SK-N-SH treated with all-trans-retinoic acid at 6 μM for 48 hours (cell line): ENCODE data around the gene PSMF1.

Source experiments
- BACH2 ChIP-seq: fragments of 250-450 bp; sonication (Bioruptor Pico); IDR thresholded peaks from 2 replicates; pipeline ENCODE4 v1.9.0; 2021; ENCODE audit warnings: mild to moderate bottlenecking, borderline replicate concordance
- GLIS3 ChIP-seq: fragments of 250-450 bp; sonication (Bioruptor Pico); IDR thresholded peaks from 2 replicates; pipeline ENCODE4 v1.5.0; 2020; ENCODE audit warnings: mild to moderate bottlenecking, moderate library complexity
- OSR1 ChIP-seq: fragments of 250-450 bp; sonication (Bioruptor Pico); IDR thresholded peaks from 2 replicates; pipeline ENCODE4 v1.8.0; 2022; ENCODE audit warnings: moderate library complexity, mild to moderate bottlenecking, inconsistent platforms
- TCF4 ChIP-seq: fragments of 250-450 bp; sonication (Bioruptor Pico); IDR thresholded peaks from 2 replicates; pipeline ENCODE4 v1.8.0; 2021; ENCODE audit warnings: mild to moderate bottlenecking, moderate library complexity, borderline replicate concordance
- TOX ChIP-seq: fragments of 250-450 bp; sonication (Bioruptor Pico); IDR thresholded peaks from 2 replicates; pipeline ENCODE4 v1.8.0; 2021; ENCODE audit warnings: mild to moderate bottlenecking, moderate library complexity, borderline replicate concordance
- ZFP3 ChIP-seq: fragments of 250-450 bp; sonication (Bioruptor Pico); IDR thresholded peaks from 2 replicates; pipeline ENCODE4 v1.5.0; 2020; ENCODE audit warnings: mild to moderate bottlenecking, moderate library complexity
- ZFP30 ChIP-seq: fragments of 450-650 bp; formaldehyde crosslinking; IDR thresholded peaks from 2 replicates; pipeline ENCODE4 v1.5.0; 2022; ENCODE audit warnings: mild to moderate bottlenecking, moderate library complexity
- ZNF565 ChIP-seq: fragments of 450-650 bp; formaldehyde crosslinking; conservative IDR thresholded peaks from 2 replicates; pipeline ENCODE4 v1.5.0; 2020; ENCODE audit warnings: low read depth, mild to moderate bottlenecking, moderate library complexity
- ZNF70 ChIP-seq: fragments of 450-650 bp; formaldehyde crosslinking; IDR thresholded peaks from 2 replicates; pipeline ENCODE4 v1.5.0; 2020; ENCODE audit warnings: mild to moderate bottlenecking, moderate library complexity
- ZNF8 ChIP-seq: fragments of 450-650 bp; formaldehyde crosslinking; IDR thresholded peaks from 2 replicates; pipeline ENCODE4 v1.5.0; 2020; ENCODE audit warnings: mild to moderate bottlenecking, moderate library complexity
- TF ChIP-seq, protein P1 (sequence below): fragments of 250-450 bp; sonication (Bioruptor Pico); IDR thresholded peaks from 2 replicates; pipeline ENCODE4 v1.8.0; 2020; ENCODE audit warnings: mild to moderate bottlenecking, moderate library complexity, borderline replicate concordance
- TF ChIP-seq, protein P2 (sequence below): fragments of 250-450 bp; sonication (Bioruptor Pico); IDR thresholded peaks from 2 replicates; pipeline ENCODE4 v1.5.1; 2021; ENCODE audit warnings: mild to moderate bottlenecking, moderate library complexity
- TF ChIP-seq, protein P3 (sequence below): fragments of 250-450 bp; sonication (Bioruptor Pico); IDR thresholded peaks from 2 replicates; pipeline ENCODE4 v1.8.0; 2021; ENCODE audit warnings: low read depth, mild to moderate bottlenecking, moderate library complexity, borderline replicate concordance
- TF ChIP-seq, protein P4 (sequence below): fragments of 250-450 bp; sonication (Bioruptor Pico); IDR thresholded peaks from 2 replicates; pipeline ENCODE4 v1.5.1; 2020; ENCODE audit warnings: low read depth, mild to moderate bottlenecking, moderate library complexity

DNA sequence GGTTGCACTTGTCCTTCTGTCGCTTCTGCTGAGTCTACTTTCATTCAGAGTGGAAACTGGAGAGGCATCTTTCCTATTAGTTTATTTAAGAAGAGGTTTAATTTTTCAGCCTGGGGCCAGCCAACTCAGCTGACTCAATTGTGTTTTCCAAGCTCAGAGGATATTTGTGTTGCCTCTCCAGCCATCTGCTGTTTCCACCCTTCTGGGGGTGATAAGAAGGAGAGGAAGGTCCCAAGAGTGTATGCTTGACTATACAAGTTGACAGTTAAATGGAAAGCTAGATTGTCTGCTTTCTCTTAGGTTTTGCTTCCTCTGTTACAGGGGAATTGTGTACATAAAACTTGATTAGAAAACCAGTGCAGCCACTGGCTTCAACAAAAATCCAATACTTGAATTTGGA is 3.0 kb downstream of the PSMF1 start:
- TF ChIP-seq, protein P1, sequence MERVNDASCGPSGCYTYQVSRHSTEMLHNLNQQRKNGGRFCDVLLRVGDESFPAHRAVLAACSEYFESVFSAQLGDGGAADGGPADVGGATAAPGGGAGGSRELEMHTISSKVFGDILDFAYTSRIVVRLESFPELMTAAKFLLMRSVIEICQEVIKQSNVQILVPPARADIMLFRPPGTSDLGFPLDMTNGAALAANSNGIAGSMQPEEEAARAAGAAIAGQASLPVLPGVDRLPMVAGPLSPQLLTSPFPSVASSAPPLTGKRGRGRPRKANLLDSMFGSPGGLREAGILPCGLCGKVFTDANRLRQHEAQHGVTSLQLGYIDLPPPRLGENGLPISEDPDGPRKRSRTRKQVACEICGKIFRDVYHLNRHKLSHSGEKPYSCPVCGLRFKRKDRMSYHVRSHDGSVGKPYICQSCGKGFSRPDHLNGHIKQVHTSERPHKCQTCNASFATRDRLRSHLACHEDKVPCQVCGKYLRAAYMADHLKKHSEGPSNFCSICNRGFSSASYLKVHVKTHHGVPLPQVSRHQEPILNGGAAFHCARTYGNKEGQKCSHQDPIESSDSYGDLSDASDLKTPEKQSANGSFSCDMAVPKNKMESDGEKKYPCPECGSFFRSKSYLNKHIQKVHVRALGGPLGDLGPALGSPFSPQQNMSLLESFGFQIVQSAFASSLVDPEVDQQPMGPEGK (CRISPR knock-in tag), result no peak
- TF ChIP-seq TOX, result no peak
- no peak for TF ChIP-seq OSR1
- TF ChIP-seq ZNF70 (CRISPR knock-in tag), result no peak
- TF ChIP-seq, protein P2, sequence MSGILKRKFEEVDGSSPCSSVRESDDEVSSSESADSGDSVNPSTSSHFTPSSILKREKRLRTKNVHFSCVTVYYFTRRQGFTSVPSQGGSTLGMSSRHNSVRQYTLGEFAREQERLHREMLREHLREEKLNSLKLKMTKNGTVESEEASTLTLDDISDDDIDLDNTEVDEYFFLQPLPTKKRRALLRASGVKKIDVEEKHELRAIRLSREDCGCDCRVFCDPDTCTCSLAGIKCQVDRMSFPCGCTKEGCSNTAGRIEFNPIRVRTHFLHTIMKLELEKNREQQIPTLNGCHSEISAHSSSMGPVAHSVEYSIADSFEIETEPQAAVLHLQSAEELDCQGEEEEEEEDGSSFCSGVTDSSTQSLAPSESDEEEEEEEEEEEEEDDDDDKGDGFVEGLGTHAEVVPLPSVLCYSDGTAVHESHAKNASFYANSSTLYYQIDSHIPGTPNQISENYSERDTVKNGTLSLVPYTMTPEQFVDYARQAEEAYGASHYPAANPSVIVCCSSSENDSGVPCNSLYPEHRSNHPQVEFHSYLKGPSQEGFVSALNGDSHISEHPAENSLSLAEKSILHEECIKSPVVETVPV, result no peak
- TF ChIP-seq TCF4 (CRISPR knock-in tag), result no peak
- no peak for TF ChIP-seq ZNF8 (CRISPR knock-in tag)
- TF ChIP-seq, protein P3, sequence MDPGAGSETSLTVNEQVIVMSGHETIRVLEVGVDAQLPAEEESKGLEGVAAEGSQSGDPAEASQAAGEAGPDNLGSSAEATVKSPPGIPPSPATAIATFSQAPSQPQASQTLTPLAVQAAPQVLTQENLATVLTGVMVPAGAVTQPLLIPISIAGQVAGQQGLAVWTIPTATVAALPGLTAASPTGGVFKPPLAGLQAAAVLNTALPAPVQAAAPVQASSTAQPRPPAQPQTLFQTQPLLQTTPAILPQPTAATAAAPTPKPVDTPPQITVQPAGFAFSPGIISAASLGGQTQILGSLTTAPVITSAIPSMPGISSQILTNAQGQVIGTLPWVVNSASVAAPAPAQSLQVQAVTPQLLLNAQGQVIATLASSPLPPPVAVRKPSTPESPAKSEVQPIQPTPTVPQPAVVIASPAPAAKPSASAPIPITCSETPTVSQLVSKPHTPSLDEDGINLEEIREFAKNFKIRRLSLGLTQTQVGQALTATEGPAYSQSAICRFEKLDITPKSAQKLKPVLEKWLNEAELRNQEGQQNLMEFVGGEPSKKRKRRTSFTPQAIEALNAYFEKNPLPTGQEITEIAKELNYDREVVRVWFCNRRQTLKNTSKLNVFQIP (CRISPR knock-in tag), result no peak
- no peak for TF ChIP-seq ZNF565 (CRISPR knock-in tag)
- no peak for TF ChIP-seq ZFP3 (CRISPR knock-in tag)
- TF ChIP-seq, protein P4, sequence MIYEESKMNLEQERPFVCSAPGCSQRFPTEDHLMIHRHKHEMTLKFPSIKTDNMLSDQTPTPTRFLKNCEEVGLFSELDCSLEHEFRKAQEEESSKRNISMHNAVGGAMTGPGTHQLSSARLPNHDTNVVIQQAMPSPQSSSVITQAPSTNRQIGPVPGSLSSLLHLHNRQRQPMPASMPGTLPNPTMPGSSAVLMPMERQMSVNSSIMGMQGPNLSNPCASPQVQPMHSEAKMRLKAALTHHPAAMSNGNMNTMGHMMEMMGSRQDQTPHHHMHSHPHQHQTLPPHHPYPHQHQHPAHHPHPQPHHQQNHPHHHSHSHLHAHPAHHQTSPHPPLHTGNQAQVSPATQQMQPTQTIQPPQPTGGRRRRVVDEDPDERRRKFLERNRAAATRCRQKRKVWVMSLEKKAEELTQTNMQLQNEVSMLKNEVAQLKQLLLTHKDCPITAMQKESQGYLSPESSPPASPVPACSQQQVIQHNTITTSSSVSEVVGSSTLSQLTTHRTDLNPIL, result no peak
- TF ChIP-seq ZFP30, result no peak
- TF ChIP-seq BACH2 (CRISPR knock-in tag), result no peak
- no peak for TF ChIP-seq GLIS3 (CRISPR knock-in tag)
